HEK293 (cell line): ENCODE results near the gene KIFC1.

ENCODE experiments used
- KLF8 ChIP-seq: fragments of 450-650 bp; formaldehyde crosslinking; IDR thresholded peaks from 2 replicates; pipeline ENCODE4 v1.5.1; 2016; ENCODE audit warnings: missing biosample characterization, missing genetic modification characterization
- YY1 ChIP-seq: fragments of 450-650 bp; formaldehyde crosslinking; IDR thresholded peaks from 2 replicates; pipeline ENCODE4 v1.5.1; 2018; ENCODE audit warnings: missing biosample characterization, missing genetic modification characterization
- YY2 ChIP-seq: fragments of 450-650 bp; formaldehyde crosslinking; IDR thresholded peaks from 2 replicates; pipeline ENCODE4 v1.5.1; 2016; ENCODE audit warnings: missing biosample characterization, missing genetic modification characterization
- ZNF10 ChIP-seq: fragments of 450-650 bp; formaldehyde crosslinking; IDR thresholded peaks from 2 replicates; pipeline ENCODE4 v1.5.1; 2017; ENCODE audit warnings: missing biosample characterization, missing genetic modification characterization
- ZNF202 ChIP-seq: fragments of 450-650 bp; formaldehyde crosslinking; IDR thresholded peaks from 2 replicates; pipeline ENCODE4 v1.5.1; 2016; ENCODE audit warnings: missing biosample characterization, missing genetic modification characterization, borderline replicate concordance
- ZNF404 ChIP-seq: fragments of 450-650 bp; formaldehyde crosslinking; IDR thresholded peaks from 2 replicates; pipeline ENCODE4 v1.5.1; 2017; ENCODE audit warnings: missing biosample characterization, missing genetic modification characterization
- ZNF501 ChIP-seq: fragments of 450-650 bp; formaldehyde crosslinking; IDR thresholded peaks from 2 replicates; pipeline ENCODE4 v1.5.1; 2016; ENCODE audit warnings: missing biosample characterization, missing genetic modification characterization
- ZNF621 ChIP-seq: fragments of 450-650 bp; formaldehyde crosslinking; IDR thresholded peaks from 2 replicates; pipeline ENCODE4 v1.5.1; 2017; ENCODE audit warnings: missing biosample characterization, missing genetic modification characterization
- ZNF670 ChIP-seq: fragments of 450-650 bp; formaldehyde crosslinking; IDR thresholded peaks from 2 replicates; pipeline ENCODE4 v1.5.1; 2016; ENCODE audit warnings: missing biosample characterization, missing genetic modification characterization, low read depth
- TF ChIP-seq, protein P1 (sequence below): fragments of 450-650 bp; formaldehyde crosslinking; IDR thresholded peaks from 2 replicates; pipeline ENCODE4 v1.5.1; 2016; ENCODE audit warnings: missing biosample characterization, missing genetic modification characterization
- TF ChIP-seq, protein P2 (sequence below): fragments of 450-650 bp; formaldehyde crosslinking; IDR thresholded peaks from 2 replicates; pipeline ENCODE4 v1.5.1; 2017; ENCODE audit warnings: missing biosample characterization, missing genetic modification characterization
- TF ChIP-seq, protein P3 (sequence below): sonication (generic); formaldehyde crosslinking; IDR thresholded peaks from 2 replicates; pipeline ENCODE4 v1.8.1; 2022; ENCODE audit warnings: mild to moderate bottlenecking, moderate library complexity, missing genetic modification reagents
- TF ChIP-seq, protein P4 (sequence below): fragments of 450-650 bp; formaldehyde crosslinking; IDR thresholded peaks from 2 replicates; pipeline ENCODE4 v1.5.1; 2016; ENCODE audit warnings: missing biosample characterization, missing genetic modification characterization

DNA sequence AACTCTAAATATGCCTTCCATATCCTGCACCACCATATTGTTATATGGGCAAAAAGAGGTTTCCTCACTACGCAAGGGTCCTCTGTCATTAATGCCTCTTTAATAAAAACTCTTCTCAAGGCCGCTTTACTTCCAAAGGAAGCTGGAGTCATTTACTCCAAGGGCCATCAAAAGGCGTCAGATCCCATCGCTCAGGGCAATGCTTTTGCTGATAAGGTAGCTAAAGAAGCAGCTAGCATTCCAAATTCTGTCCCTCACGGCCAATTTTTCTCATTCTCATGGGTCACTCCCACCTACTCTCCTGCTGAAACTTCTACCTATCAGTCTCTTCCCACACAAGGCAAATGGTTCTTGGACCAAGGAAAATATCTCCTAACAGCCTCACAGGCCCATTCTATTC is 43.8 kb upstream of the KIFC1 start:
- TF ChIP-seq ZNF621 (tag by site-specific recombination) (no peak), KLF8 (tag by site-specific recombination) (no peak), ZNF10 (tag by site-specific recombination) (no peak), ZNF202 (tag by site-specific recombination) (no peak), ZNF670 (tag by site-specific recombination) (no peak), ZNF501 (tag by site-specific recombination) (no peak), ZNF404 (tag by site-specific recombination) (no peak), YY1 (tag by site-specific recombination) (no peak), YY2 (no peak)
- TF ChIP-seq, protein P1, sequence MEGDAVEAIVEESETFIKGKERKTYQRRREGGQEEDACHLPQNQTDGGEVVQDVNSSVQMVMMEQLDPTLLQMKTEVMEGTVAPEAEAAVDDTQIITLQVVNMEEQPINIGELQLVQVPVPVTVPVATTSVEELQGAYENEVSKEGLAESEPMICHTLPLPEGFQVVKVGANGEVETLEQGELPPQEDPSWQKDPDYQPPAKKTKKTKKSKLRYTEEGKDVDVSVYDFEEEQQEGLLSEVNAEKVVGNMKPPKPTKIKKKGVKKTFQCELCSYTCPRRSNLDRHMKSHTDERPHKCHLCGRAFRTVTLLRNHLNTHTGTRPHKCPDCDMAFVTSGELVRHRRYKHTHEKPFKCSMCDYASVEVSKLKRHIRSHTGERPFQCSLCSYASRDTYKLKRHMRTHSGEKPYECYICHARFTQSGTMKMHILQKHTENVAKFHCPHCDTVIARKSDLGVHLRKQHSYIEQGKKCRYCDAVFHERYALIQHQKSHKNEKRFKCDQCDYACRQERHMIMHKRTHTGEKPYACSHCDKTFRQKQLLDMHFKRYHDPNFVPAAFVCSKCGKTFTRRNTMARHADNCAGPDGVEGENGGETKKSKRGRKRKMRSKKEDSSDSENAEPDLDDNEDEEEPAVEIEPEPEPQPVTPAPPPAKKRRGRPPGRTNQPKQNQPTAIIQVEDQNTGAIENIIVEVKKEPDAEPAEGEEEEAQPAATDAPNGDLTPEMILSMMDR (tag by site-specific recombination): no peak
- TF ChIP-seq, protein P2, sequence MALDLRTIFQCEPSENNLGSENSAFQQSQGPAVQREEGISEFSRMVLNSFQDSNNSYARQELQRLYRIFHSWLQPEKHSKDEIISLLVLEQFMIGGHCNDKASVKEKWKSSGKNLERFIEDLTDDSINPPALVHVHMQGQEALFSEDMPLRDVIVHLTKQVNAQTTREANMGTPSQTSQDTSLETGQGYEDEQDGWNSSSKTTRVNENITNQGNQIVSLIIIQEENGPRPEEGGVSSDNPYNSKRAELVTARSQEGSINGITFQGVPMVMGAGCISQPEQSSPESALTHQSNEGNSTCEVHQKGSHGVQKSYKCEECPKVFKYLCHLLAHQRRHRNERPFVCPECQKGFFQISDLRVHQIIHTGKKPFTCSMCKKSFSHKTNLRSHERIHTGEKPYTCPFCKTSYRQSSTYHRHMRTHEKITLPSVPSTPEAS (tag by site-specific recombination): no peak
- TF ChIP-seq, protein P3, sequence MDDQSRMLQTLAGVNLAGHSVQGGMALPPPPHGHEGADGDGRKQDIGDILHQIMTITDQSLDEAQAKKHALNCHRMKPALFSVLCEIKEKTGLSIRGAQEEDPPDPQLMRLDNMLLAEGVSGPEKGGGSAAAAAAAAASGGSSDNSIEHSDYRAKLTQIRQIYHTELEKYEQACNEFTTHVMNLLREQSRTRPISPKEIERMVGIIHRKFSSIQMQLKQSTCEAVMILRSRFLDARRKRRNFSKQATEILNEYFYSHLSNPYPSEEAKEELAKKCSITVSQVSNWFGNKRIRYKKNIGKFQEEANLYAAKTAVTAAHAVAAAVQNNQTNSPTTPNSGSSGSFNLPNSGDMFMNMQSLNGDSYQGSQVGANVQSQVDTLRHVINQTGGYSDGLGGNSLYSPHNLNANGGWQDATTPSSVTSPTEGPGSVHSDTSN (CRISPR knock-in tag): no peak
- TF ChIP-seq, protein P4, sequence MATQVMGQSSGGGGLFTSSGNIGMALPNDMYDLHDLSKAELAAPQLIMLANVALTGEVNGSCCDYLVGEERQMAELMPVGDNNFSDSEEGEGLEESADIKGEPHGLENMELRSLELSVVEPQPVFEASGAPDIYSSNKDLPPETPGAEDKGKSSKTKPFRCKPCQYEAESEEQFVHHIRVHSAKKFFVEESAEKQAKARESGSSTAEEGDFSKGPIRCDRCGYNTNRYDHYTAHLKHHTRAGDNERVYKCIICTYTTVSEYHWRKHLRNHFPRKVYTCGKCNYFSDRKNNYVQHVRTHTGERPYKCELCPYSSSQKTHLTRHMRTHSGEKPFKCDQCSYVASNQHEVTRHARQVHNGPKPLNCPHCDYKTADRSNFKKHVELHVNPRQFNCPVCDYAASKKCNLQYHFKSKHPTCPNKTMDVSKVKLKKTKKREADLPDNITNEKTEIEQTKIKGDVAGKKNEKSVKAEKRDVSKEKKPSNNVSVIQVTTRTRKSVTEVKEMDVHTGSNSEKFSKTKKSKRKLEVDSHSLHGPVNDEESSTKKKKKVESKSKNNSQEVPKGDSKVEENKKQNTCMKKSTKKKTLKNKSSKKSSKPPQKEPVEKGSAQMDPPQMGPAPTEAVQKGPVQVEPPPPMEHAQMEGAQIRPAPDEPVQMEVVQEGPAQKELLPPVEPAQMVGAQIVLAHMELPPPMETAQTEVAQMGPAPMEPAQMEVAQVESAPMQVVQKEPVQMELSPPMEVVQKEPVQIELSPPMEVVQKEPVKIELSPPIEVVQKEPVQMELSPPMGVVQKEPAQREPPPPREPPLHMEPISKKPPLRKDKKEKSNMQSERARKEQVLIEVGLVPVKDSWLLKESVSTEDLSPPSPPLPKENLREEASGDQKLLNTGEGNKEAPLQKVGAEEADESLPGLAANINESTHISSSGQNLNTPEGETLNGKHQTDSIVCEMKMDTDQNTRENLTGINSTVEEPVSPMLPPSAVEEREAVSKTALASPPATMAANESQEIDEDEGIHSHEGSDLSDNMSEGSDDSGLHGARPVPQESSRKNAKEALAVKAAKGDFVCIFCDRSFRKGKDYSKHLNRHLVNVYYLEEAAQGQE: no peak
